GM12874 (cell line): ENCODE measurements around the gene HERC4.

Experiments
- CTCF ChIP-seq: IDR thresholded peaks from 2 replicates; pipeline ENCODE4 v1.5.1; 2011; ENCODE audit warnings: low read depth, mild to moderate bottlenecking, control low read depth, low read length, moderate library complexity; ENCODE audit not compliant: insufficient read depth

Gene HERC4

DNA sequence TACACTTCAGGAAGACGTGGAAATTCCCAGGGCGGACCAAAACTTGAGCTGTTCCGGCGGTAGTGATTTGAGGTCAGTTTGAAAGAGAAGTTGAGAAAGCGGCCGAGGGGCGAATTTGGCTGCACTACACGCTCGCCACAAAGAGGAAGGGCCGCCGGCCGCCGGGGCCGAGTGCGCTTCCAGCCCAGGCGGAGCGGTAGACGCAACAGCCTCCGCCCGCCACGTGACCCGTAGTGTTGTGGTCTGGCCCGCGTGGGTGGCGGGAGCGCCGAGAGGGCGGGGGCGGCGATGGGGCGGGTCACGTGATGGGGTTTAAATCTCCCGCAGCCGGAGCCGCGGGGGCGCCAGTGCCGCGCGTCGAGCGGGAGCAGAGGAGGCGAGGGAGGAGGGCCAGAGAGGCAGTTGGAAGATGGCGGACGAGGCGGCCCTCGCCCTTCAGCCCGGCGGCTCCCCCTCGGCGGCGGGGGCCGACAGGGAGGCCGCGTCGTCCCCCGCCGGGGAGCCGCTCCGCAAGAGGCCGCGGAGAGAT is 190.7 kb downstream of the HERC4 start, which contains the start of gene SIRT1:
SIRT1 (plus strand) TSS at position 344 of the 529 bp plus-strand sequence; CDS start at position 410, 66 bp downstream.
- TF ChIP-seq CTCF = no peak

GRCh38 chr10:67883710-67884312 is 191.3 kb downstream of the HERC4 start:
- TF ChIP-seq CTCF = no peak

- no peak for TF ChIP-seq CTCF
These were observed 196.9 kb downstream of the HERC4 start for GRCh38 chr10:67878133-67878532.

GRCh38 chr10:67875340-67876238 is 199.5 kb downstream of the HERC4 start:
- no peak for TF ChIP-seq CTCF
